ENCODE data around the gene C15orf62. TPM values are rescaled to one million over a fixed set of nuclear protein-coding genes. Genes with fewer than 3 reads are reported as not detected.

Gene C15orf62
- total RNA-seq, 2 donors from 2014 or later, result 0.54 TPM; not detected in 1

DNA sequence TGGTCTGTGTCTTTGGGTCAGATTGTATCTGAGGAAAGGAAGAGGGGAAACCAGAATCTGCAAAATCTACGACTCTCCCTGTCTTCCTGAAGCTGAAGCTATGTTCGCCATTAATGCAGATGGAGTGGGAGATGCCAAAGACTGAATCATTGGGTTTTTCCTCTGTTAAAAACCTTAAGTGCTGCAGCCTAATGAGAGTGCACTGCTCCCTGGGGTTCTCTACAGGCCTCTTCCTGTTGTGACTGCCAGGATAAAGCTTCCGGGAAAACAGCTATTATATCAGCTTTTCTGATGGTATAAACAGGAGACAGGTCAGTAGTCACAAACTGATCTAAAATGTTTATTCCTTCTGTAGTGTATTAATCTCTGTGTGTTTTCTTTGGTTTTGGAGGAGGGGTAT, 38.7 kb upstream of the C15orf62 start:
- DNase-seq (ENCODE audit: low spot score) (no peak), ATAC-seq (ENCODE audit: insufficient number of reproducible peaks, low FRiP score, low read depth) (no peak)
- no peaks in the 10 kb centered on the region for H3K27me3 ChIP-seq (replicated peaks; ENCODE audit: insufficient read depth)
- no peaks in the 10 kb centered on the region for H3K4me1 ChIP-seq (ENCODE audit: control insufficient read depth in 1 of 2, low read depth in 2 of 2)
- no peaks in the 10 kb centered on the region for H3K9me3 ChIP-seq
- TF ChIP-seq, protein P1, sequence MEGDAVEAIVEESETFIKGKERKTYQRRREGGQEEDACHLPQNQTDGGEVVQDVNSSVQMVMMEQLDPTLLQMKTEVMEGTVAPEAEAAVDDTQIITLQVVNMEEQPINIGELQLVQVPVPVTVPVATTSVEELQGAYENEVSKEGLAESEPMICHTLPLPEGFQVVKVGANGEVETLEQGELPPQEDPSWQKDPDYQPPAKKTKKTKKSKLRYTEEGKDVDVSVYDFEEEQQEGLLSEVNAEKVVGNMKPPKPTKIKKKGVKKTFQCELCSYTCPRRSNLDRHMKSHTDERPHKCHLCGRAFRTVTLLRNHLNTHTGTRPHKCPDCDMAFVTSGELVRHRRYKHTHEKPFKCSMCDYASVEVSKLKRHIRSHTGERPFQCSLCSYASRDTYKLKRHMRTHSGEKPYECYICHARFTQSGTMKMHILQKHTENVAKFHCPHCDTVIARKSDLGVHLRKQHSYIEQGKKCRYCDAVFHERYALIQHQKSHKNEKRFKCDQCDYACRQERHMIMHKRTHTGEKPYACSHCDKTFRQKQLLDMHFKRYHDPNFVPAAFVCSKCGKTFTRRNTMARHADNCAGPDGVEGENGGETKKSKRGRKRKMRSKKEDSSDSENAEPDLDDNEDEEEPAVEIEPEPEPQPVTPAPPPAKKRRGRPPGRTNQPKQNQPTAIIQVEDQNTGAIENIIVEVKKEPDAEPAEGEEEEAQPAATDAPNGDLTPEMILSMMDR (IDR thresholded peaks at IDR 0.05), result no peak
- H3K27ac ChIP-seq, result no peak overlapping the region
- no peak overlapping the region for H3K4me3 ChIP-seq
- H3K36me3 ChIP-seq, result peaks cover 5% of the 10 kb centered on the region

DNA sequence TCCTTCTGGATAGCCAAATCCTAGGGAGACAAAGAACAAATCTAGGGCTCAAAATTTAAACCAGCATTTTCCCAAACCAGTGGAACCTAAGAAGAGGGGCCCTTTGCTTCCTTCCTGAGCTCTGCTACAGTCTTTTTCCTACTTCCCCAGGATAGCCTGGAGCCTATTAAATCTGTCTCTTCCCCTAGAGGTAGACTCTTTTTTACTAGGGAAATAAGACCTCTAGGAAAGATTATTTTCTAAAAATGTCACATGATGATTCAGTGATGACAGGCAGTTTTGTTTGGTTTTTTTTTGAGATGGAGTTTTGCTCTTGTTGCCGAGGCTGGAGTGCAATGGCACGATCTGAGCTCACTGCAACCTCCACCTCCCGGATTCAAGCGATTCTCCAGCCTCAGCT, 33.2 kb upstream of the C15orf62 start:
- H3K4me1 ChIP-seq (ENCODE audit: control insufficient read depth in 1 of 2, low read depth in 2 of 2), result no peaks in the 10 kb centered on the region
- H3K27ac ChIP-seq, result no peak overlapping the region
- no peaks in the 10 kb centered on the region for H3K27me3 ChIP-seq (replicated peaks; ENCODE audit: insufficient read depth)
- DNase-seq (ENCODE audit: low spot score), result no peak
- H3K9me3 ChIP-seq, result no peaks in the 10 kb centered on the region
- H3K4me3 ChIP-seq, result no peak overlapping the region
- ATAC-seq (ENCODE audit: insufficient number of reproducible peaks, low FRiP score, low read depth), result no peak
- H3K36me3 ChIP-seq, result peaks cover 47% of the 10 kb centered on the region
- TF ChIP-seq, protein P1 (IDR thresholded peaks at IDR 0.05), result no peak

DNA sequence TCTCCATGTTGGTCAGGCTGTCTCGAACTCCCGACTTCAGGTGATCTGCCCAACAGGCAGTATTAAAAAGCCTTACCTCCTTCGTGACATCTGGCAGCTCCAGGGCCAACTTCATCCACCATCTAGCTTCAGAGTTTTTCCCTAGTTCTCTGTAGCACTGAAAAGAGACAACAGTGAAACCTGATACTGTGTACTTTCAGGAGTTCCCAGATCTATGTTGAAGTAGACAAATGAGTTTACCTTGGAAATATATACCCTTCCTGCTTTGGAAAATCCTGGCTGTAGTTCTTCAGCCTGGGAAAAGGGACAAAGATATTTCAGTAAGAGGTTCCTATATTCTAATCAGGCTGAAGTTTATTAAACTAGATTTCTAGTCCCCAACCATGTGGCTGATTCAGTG, 32.7 kb upstream of the C15orf62 start:
- H3K36me3 ChIP-seq, result peaks cover 47% of the 10 kb centered on the region
- DNase-seq (ENCODE audit: low spot score) (no peak), ATAC-seq (ENCODE audit: insufficient number of reproducible peaks, low FRiP score, low read depth) (no peak)
- H3K4me3 ChIP-seq, result no peak overlapping the region
- no peaks in the 10 kb centered on the region for H3K27me3 ChIP-seq (replicated peaks; ENCODE audit: insufficient read depth)
- TF ChIP-seq, protein P1 (IDR thresholded peaks at IDR 0.05), result no peak
- H3K9me3 ChIP-seq, result no peaks in the 10 kb centered on the region
- H3K4me1 ChIP-seq (ENCODE audit: control insufficient read depth in 1 of 2, low read depth in 2 of 2), result no peaks in the 10 kb centered on the region
- no peak overlapping the region for H3K27ac ChIP-seq

DNA sequence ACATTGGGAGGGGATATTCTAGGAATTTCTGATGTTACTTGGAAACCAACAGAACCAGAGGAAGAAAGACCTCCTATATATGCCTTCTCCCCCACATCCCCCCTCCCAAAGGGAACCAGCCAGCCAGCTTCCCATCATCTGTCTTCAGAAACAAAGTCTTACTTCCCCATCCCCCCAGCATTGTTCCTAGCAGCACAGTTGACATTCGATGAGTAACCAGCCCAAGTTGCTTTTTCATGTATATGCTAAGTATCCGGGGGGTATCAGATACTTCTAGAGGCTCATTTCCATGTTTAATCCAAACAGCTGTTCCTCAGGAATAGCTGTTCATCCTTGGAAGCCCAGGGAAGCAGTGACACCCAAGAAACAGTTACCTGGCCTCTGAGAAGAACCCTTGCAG, 30.7 kb upstream of the C15orf62 start:
- Histone ChIP-seq H3K27me3 (replicated peaks; ENCODE audit: insufficient read depth) (no peaks in the 10 kb centered on the region), H3K9me3 (no peaks in the 10 kb centered on the region), H3K4me1 (ENCODE audit: control insufficient read depth in 1 of 2, low read depth in 2 of 2) (no peaks in the 10 kb centered on the region), H3K36me3 (peaks cover 50% of the 10 kb centered on the region), H3K4me3 (no peak overlapping the region), H3K27ac (no peak overlapping the region)
- DNase-seq (ENCODE audit: low spot score) (no peak), ATAC-seq (ENCODE audit: insufficient number of reproducible peaks, low FRiP score, low read depth) (no peak)
- TF ChIP-seq, protein P1 (IDR thresholded peaks at IDR 0.05), result no peak

DNA sequence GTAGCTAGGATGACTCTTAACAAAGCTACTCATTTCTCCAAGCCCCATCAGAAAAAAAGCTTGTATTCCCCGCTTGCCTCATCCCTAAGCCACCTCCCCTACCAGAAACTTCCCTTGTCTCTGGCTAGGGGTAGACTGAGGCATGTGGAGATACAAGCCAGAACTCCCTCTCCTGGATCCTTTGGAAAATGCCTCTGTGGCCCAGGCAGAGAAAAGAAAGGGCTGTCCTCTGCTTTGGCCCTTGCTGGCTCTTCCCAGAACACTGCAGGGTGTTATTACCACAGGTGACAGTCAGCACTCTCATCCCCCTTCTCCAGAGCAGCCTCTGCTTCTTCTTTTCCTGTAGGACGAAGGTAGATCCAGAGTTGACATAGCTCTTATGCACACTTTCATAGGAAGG, 29.9 kb upstream of the C15orf62 start:
- no peaks in the 10 kb centered on the region for H3K9me3 ChIP-seq
- DNase-seq (ENCODE audit: low spot score) (no peak), ATAC-seq (ENCODE audit: insufficient number of reproducible peaks, low FRiP score, low read depth) (no peak)
- TF ChIP-seq, protein P1 (IDR thresholded peaks at IDR 0.05), result no peak
- H3K4me1 ChIP-seq (ENCODE audit: control insufficient read depth in 1 of 2, low read depth in 2 of 2), result no peaks in the 10 kb centered on the region
- H3K27ac ChIP-seq, result no peak overlapping the region
- H3K27me3 ChIP-seq (replicated peaks; ENCODE audit: insufficient read depth), result no peaks in the 10 kb centered on the region
- no peak overlapping the region for H3K4me3 ChIP-seq
- peaks cover 55% of the 10 kb centered on the region for H3K36me3 ChIP-seq

All from thoracic aorta (tissue), 2 donors.